Tibial artery (tissue), 4 donors: ENCODE data around the gene KNDC1.

Source experiments
- DNase-seq, 2 donors: peaks; one replicate each; pipeline ENCODE4 v3.0.0-alpha.2; 2019
- H3K27ac ChIP-seq, 2 donors: fragments of 200-600 bp; sonication (generic) in 1 of 2; 1 replicate in 1 of 2; 2 replicates in 1 of 2; pipeline ENCODE4 v1.5.1; 2018 to 2019; ENCODE audit warnings: mild to moderate bottlenecking in 1 of 2
- H3K27me3 ChIP-seq, 2 donors: fragments of 200-600 bp; sonication (generic) in 1 of 2; one replicate each; pipeline versions ENCODE4 v1.5.1 to v1.6.0; 2016 to 2019
- H3K36me3 ChIP-seq, 3 donors: fragments of 200-600 bp; sonication (generic) in 2 of 3; one replicate each; pipeline ENCODE4 v1.5.1; 2016 to 2019; ENCODE audit warnings: mild to moderate bottlenecking in 2 of 3
- H3K4me1 ChIP-seq, 4 donors: fragments of 200-600 bp; sonication (generic) in 2 of 4; 1 replicate in 3 of 4; 2 replicates in 1 of 4; pipeline ENCODE4 v1.5.1; 2016 to 2019
- H3K4me3 ChIP-seq, 2 donors: fragments of 200-600 bp; sonication (generic) in 1 of 2; 1 replicate in 1 of 2; 2 replicates in 1 of 2; pipeline ENCODE4 v1.5.1; 2018 to 2019; ENCODE audit warnings: mild to moderate bottlenecking in 2 of 2
- H3K9me3 ChIP-seq, 3 donors: fragments of 200-600 bp; sonication (generic) in 1 of 3; one replicate each; pipeline ENCODE4 v1.5.1; 2016 to 2019
- CTCF ChIP-seq, 2 experiments: fragments of 200-600 bp in 1 of 2; fragments of 450-650 bp in 1 of 2; IDR thresholded peaks; one replicate each; pipeline ENCODE4 v1.5.1; 2017 to 2019; ENCODE audit warnings: antibody characterized with exemption in 2 of 2, mild to moderate bottlenecking in 1 of 2, moderate library complexity in 1 of 2
- intact Hi-C: fragments of 100-400 bp; cut with DNase I; formaldehyde crosslinking; loops from one replicate; pipeline ENCODE4 v1.15.0; 2023; ENCODE audit warnings: low total_unique reads

KNDC1 gene

GRCh38 chr10:133274751-133275683 is 115.0 kb downstream of the KNDC1 start:
- Histone ChIP-seq H3K4me3 (no peak overlapping the region), H3K9me3 (no peaks in the 10 kb centered on the region)
- intact Hi-C loops = no loop called here

DNA sequence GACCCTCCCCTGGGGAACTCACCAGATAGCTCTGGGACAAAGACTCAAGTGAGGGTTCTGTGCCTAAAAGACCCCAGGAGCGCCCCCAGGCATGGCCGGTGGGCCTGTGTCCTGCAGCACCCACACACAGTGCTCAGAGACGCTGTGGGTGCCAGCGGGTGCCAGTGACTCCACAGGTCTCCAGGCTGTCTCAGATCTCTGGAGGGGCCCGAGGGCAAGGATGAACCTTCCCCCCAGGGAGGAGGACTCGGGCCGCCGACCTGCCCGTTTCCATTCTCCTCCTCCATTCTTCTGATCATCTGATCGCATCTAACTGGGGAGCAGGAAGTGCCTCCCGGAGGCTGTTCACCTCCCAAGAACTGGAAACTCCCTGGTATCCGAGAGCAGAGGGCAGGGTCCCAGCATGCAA is 115.7 kb downstream of the KNDC1 start:
- no peaks in the 10 kb centered on the region for H3K9me3 ChIP-seq
- peaks cover 0 to 20% (median 6%) of the 10 kb centered on the region in 4 donors for H3K4me1 ChIP-seq
- DNase-seq = no peak
- H3K4me3 ChIP-seq = peak overlapping the region; percentile 6 to 18
- intact Hi-C loops = no loop called here
- peaks cover 15 to 47% (median 26%) of the 10 kb centered on the region in 3 donors for H3K36me3 ChIP-seq
- no peak overlapping the region for H3K27ac ChIP-seq
- TF ChIP-seq CTCF (IDR thresholded peaks at IDR 0.05) = no peak
- peaks cover 0 to 20% of the 10 kb centered on the region in 2 donors for H3K27me3 ChIP-seq

More at GRCh38 chr10:133274751-133275683, 115.0 kb downstream of the KNDC1 start:
- peaks cover 0 to 20% of the 10 kb centered on the region in 2 donors for H3K27me3 ChIP-seq
- peaks cover 10 to 47% (median 20%) of the 10 kb centered on the region in 3 donors for H3K36me3 ChIP-seq
- no peak overlapping the region for H3K27ac ChIP-seq
- no peak for DNase-seq
- TF ChIP-seq CTCF (IDR thresholded peaks at IDR 0.05) = no peak
- peaks cover 0 to 20% (median 6%) of the 10 kb centered on the region in 4 donors for H3K4me1 ChIP-seq
